Middle frontal gyrus (tissue), 1 donor: ENCODE results near the gene SCUBE2.

ENCODE experiments used
- DNase-seq: peaks from one replicate; pipeline ENCODE4 v3.0.0-alpha.2; 2015; ENCODE audit warnings: low spot score; ENCODE audit errors: extremely low spot score

SCUBE2 gene

DNA sequence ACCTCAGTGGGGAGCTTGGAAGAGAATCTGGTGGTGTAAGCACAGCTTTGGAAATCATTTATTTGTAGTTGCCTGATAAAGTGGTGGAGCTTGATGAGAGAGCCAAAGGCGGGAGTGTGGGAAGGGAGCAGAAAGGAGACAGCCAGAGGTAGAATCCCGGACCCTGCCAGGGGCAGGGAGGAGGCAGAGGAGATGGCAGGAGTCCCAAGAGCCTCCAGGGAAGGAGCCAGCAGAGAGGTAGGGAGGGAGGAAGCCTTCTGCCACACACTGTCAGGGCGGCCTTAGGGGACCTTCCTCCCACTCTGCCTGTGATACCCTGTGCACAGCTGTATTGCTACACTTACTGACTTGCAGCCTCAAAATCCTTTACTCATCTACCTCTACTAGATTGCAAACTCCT is 15.4 kb downstream of the SCUBE2 start:
- DNase-seq: no peak

DNA sequence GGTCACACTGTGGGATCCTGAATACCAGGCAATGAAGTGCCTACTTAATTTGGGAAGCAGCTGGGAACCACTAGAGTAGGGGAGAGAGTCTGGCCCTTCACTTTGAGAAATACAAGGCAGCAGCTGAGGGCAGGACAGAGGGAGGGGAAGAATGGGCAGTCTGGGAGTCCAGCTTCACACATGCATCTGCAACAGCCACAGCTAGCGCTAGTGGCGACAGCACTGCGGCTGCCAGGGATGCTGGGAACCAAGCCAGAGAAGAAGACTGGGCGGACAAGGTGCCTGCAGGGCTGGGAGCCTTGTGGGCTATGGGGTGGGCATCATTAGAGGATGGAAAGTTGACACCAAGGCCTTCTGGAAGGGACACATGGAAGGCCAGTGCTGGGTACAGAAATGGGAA is 15.8 kb downstream of the SCUBE2 start:
- DNase-seq: no peak

DNA sequence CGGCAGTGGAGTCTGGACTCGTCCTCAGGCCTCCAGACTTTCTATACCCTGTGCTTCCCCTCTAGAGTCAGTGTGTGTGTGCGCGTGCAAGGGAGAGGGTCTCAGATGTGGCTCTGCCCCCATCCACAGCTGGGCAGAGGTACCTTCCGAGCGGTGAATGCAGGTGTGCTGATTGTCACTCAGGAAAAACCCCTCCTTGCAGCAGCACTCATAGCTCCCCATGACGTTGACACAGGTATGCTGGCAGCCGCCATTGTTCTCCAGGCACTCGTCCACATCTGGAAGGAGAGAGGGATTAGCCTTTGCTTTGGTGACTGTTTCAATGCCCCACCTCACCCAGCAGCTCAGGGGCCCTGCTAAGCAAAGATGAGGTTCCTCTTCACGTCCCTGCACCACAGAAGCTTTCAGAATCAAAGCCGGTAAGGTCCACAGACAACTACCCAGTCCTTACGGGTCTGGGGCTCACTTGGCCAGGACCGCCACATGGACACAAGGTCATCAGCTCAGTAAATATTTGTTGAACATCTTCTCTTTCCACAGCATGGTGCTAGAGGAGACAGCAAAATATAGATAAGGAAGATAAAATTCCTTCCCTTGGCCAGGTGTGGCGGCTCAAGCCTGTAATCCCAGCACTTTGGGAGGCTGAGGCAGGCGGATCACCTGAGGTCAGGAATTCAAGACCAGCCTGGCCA is 16.9 kb downstream of the SCUBE2 start:
- no peak for DNase-seq

DNA sequence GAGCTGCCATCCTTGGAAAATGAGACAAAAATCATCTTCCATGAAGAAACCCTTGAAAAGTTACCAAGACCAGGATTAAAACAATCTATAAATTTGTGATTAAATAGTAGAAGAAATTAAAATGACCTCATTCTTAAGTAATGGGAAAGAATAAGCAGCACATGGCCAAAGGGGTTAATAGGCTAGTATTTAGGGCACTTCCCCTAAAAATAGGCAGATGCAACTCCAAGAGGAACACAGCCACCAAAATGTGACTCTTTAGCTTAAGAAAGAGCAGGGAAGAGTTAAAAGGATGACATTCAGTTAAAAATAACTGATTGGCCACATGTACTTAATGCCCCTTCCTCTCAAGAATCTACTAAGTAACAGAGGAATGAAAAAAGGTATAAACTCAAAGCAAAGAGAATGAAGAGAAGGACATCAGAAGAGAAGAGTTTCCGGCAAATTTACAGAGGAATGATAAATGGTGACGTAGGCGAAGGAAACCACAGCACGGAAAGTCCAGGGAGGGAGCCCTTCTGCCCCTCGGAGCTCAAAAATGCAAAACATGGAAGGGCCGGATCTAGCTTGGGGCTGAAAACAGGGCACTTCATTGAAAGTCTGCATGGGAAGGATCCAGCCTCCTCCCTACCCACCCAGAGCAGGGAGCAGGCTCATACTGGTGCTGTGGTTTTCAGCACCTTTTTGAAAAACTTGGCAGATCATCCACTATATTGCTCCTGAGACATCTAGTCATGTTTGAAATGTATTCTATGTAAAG is 17.8 kb downstream of the SCUBE2 start:
- no peak for DNase-seq

DNA sequence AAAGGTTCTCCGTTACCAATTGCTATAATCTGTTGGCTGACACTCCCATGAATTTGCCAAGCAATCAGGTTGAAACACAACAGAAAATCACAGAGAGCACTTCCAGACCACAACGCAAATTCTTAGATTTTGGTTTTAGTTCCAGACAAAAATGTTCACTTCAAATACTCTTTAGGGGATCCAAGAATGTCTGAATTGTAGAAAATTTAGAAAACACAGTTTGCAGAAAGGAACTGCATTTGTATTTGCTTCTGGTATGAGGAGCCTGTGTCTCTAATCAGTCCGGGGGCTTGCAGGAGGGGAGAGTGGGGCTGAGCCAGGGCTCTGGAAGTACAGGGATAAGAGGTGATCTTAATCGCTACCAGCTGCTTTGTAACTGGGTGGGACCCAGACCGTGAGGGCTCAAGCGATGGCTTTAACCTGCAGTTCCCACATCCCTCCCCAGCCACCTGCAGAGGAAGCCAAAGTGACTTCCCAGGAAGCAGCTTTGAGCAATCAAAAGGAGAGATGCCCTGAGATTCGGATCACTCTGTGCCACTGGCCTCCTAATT is 18.7 kb downstream of the SCUBE2 start:
- no peak for DNase-seq

DNA sequence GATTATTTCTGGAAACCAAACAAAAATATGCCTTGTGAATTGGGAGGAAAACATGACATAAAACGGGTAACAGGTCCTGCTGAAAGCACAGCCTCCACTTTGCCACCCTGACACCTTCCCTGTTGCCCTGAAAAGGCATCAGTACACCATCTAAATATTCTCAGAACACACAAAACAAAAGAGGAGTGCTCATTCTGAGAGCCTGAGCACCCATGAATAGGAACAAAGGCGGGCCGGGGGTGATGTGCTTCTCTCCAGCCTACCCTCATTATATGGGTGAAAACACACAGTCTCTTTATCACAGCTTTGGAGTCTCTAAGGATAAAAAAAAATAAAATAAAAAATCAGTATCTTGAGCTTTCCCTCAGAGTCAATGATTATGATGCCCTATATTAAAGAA is 19.7 kb downstream of the SCUBE2 start:
- no peak for DNase-seq

DNA sequence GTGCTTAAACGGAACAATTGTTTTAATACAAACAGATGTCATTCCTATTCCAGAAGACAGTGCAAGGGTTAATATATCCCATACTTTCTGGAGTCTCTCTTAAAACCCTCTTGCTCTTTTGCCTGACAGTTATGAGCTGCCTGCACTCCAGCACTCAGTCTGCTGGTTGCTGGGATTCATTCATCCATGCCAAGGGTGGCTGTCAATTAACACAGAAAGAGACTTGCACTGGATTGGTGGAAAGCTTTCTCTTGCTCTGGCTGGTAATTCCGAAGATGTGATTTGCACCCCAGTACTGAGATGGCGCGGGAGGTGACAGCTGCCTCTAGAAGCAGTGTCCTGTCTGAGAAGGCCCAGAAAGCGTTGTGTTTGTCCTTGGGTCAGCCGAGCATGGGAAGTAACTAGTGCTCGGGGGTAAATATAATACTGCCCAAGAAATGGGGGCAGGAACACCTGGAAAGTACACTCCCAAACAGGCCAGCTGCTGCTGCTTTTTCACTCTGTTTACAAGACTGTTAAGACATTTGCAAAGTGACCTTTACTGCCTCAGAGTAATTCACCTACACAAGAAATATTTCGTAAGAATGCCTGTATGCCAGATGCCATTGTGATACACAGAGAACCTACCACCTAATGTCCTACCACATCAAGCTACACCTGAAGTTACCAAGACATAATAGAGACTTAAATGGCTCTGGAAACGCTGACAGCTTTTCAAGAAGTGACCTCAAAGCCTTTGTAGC is 20.5 kb downstream of the SCUBE2 start:
- DNase-seq: no peak

DNA sequence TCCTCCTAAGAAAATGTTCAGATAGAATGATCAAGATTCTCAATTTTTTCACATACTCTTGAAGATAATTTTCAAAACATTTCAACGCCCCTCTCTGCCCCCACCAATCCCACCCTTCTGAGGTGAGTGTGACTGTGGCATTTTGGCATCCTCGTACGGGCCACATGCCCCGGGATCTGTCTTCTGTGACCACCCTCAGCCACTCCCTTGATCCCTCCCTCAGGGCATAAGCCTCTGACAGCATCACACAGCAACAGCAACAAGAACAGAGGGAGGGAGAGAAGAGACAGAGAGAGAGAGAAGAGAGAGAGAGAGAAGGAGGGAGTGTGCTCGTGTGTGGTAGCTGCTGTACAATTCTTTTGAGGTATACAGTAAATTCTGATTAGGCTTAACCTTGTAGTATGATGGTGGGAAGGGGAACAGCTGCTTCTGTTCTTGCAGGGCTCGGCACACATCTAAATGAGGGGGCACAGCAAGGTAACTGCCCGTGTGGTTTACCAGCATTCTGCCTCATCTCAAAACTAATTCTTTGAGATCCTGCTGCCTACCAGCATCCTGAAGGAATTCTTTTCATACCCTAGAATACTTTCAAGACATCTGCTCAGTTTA is 21.4 kb downstream of the SCUBE2 start:
- DNase-seq: no peak

DNA sequence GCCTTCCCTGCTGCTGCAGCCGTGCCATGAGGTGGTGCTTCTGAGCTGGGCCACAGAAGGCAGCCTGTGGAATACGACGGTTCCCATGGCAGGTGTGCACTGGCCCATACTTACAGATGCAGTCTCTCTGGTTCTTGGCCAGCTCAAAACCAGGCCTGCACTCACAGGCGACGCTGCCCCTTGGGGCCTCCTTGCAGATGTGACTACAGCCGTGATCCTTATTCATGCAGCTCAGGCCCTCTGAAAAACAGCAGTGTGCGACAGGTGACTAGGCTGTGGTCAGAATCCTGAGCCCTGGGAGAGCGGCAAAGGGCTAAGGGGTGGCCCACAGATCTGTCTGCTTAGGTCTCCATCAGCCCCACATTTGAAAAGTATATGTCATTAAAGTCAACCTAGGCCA is 22.1 kb downstream of the SCUBE2 start:
- DNase-seq: no peak

DNA sequence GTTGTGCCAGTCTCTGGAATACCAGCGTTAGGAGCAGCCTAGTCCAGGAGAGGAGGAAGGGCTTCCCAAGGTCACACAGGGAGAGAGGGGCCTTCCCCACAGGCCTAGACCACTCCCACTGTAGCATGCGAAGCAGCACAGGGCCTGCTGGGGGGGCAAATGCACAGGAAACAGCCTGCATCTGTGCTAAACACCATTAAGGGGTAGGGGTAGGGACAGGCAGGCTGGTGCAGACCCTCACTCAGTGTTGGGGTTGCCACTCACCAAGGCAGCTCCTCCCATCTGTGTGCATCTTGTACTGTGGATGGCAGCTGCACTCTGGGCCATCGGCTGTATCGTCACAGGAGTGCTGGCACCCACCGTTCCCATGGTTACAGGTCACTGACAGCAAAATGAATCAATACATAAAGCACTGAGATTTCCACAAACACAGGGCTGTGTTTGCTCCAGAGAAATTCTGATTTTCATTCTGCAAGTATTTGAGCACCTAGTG is 24.9 kb downstream of the SCUBE2 start:
- no peak for DNase-seq

DNA sequence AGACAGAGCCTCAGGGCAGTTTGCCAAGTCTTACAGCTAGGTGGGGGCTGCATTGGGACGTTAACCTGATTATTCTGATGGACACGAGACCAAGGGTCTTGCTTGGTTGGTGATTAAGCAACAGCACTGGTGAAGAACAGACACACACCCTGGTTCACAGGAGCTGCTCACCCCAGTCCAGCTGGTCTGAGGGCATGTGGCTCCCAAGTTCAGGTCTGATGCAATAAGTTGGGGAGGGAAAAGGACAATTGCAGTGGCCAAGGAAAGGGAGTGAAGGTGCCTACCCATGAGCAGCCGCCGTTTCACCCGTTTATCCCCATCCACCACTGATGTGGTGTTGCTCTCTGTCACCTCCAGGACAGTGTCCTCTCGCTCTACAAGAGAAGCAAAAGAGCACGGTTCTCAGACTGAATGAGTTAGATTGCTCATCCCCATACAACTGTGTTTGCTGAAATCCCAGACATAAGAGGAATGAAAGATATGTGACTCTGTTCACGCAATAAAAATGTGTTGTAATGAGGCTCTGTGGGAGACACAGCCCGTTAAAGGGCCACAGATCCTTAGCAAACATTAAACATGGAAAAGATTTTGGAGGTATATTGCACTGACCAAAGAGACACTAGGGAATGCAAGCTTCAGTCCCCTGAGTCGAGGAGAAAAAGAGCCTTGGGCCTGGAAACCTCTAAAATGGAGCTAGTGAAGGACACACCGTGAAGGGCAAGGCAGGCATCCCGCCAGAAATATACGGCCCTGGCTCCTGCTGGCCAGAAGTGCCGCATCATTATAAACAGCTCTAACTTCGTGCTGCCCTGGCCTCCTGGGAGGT is 25.6 kb downstream of the SCUBE2 start:
- DNase-seq: no peak

DNA sequence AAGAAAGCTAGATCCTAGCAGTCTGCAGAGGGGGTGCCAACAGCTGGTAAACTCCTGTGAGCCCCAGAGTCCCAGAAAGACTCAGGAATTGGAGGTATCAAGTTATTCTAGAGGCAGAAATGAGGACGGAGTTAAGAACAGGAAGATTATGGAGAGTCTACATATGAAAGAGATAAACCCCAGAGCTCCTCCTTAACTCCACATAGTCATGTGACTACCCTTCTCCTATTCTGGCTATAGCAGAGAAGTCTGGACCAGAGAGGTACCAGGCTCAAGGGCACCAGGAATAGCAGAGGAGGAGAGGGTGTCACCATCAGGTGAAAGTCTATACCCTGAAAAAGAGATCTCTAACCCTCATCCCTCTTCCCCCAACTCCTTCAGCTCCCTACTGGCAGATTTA is 29.6 kb downstream of the SCUBE2 start:
- DNase-seq: no peak

DNA sequence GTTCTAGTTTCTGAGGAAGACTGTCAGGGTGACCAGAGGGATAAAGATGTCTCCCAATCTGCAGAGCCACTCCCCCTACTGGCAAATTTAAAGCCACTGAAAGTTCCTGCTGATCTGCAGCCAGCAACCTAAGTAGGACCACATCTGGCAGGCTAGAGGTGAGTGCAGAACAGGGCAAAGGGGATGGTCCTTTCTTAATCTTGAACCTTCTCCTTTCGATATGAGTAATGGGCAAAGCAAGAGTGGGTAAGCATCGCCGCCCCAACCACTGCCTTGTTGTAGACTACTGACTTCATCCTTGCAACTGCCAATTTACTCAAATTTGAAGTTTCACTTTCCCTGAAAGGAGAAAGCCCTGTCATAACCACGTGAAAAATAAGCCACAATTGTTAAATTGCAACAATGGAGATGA is 30.7 kb downstream of the SCUBE2 start:
- no peak for DNase-seq

DNA sequence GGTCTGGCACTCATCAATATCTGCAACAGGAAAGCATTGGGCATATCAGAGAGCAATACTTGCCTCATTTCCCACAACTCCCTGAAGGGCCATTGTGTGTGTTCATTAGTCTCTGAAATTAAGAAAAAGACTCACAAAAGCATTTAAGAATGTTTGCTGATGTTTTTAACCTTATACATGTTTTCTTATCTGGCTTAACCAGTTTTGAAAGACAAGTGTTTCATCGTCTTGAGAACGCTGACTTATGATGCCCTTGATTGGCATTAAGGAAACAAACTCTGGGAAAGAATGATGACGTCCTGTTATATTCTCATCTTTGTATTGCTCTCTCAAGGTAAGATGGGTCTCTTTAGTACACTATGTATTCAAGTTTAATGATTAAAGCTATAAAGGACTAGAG is 32.0 kb downstream of the SCUBE2 start:
- no peak for DNase-seq

DNA sequence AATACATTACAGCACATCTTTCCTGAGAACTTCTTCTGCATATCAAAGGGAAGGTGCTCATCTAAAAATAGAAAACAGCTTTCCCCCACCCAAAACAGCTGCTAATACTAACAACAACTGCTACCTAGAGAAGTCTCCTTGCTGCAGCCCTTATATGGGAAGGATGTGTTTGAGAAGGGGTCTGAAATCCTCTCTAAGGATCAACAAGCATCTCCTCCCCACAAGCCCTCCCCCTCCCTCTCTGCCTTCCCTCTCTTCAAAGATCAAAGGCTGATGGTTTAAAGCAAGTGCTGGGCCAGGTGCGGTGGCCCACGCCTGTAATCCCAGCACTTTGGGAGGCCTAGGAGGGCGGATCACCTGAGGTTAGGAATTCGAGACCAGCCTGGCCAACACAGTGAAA is 33.5 kb downstream of the SCUBE2 start:
- no peak for DNase-seq

DNA sequence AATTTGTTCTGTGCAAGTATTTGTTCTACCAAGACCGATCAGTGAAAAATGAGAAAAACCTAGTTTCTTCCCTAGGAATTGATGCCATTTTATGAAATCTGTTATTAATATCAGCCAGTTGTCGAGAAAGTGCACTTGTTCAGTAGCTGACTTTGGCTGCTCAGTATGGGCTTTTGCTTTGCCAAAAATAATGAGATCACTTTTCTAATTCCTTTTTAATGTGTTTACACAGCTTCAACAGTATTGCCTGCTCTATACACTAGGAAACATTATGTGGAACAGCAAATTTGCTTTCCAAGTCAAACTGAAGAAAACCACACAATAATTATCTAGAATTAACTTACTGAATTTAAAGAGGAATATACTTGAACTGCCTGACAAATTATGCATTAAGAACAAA is 34.4 kb downstream of the SCUBE2 start:
- DNase-seq: no peak

DNA sequence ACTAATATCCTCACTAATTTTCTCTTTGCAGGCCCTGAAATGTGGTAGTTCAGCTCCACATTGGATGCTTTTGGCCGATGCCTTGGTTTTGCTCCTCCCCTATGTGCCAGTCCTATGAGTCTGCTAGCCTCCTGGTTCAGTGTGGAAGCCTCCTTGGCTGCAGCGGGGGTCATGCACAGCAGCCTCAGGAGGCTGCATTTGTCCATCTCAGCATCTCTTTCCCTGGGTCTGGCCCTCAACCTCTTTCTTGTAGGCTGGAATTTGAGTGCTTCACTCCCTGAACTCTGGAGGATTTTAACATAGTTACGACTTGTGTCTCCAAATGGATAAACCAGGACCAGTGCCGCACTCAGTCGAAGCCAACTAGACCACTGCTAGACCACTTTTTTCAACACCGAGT is 34.9 kb downstream of the SCUBE2 start:
- DNase-seq: no peak

DNA sequence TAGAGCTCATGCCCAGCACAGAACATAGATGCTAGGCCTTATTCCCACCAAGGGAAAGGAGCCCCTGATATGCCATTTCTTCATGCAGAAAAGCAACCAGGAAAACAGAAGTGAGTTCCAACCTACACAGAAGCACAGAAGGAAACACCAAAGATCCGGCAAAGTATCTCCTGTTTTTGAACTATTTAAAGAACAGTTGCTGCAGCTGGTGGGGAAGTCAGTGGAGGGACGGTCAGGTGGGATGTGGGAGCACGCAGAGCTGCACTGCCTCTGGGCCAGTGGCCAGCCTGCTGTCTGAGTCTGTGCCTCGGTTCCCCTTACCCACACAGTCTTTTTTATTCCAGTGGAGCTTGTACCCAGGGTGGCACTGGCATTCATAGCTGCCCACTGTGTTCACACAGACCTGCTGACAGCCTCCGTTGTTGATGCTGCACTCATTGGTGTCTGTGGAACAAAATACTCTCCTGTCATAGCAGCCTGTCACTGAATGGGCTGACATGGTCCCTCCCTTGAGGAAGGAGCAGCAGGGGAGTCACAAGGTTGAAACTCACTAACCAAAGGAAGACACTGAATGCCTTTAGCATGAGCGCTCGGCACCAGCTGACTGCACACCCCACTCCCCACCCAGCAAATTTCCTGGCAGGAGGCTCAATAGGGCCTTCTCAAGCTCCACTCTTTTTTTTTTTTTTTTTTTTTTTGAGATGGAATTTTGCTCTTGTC is 37.9 kb downstream of the SCUBE2 start:
- no peak for DNase-seq

DNA sequence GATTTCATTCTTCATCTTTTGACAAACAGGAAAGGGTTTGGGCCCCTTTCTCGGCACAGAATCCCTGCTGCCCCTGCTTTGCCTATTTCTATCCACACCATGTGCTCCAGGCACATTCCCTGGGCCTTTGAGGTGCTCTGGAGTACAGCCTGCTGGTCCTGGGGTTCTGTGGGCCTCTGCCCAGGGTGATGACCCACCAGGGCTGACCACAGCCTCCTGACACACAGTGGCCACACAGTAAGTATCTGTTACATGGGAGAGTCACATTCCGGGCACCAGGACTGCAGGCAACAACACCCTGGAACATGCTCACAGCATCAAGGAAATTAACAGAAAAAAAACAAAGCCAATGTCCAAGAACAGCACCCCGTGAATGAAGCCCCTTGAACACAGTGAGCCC is 39.1 kb downstream of the SCUBE2 start:
- no peak for DNase-seq

DNA sequence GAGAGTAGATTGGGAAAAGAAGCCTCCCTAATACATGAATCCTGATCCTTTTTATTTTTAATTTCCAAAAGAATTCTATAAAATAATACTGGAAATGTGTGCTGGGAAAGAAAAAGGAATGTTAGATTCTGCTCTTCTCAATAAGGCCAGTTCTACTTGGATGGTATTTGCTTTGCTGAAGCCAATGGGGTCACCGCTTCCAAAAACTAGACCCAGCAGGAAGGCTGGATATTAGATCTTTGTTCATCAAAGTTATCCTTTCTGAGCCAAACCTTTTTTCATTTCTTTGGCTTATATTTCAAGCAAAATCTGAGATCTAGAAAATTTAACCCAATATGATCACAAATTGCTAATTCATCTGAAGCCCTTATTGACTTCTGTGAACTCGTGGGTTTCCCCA is 41.4 kb downstream of the SCUBE2 start:
- DNase-seq: no peak
